GM12872 (cell line): ENCODE data around the gene RPUSD4.

Experiments
- TF ChIP-seq, protein P1 (sequence below): IDR thresholded peaks from 3 replicates; pipeline ENCODE4 v1.5.1; 2011; ENCODE audit warnings: low read depth, mild to moderate bottlenecking, low read length, moderate library complexity; ENCODE audit not compliant: insufficient read depth

Gene RPUSD4, protein sequence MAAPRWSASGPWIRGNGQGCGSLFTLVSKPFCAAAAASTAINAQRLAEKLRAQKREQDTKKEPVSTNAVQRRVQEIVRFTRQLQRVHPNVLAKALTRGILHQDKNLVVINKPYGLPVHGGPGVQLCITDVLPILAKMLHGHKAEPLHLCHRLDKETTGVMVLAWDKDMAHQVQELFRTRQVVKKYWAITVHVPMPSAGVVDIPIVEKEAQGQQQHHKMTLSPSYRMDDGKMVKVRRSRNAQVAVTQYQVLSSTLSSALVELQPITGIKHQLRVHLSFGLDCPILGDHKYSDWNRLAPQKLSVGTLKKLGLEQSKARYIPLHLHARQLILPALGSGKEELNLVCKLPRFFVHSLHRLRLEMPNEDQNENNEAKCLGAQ

DNA sequence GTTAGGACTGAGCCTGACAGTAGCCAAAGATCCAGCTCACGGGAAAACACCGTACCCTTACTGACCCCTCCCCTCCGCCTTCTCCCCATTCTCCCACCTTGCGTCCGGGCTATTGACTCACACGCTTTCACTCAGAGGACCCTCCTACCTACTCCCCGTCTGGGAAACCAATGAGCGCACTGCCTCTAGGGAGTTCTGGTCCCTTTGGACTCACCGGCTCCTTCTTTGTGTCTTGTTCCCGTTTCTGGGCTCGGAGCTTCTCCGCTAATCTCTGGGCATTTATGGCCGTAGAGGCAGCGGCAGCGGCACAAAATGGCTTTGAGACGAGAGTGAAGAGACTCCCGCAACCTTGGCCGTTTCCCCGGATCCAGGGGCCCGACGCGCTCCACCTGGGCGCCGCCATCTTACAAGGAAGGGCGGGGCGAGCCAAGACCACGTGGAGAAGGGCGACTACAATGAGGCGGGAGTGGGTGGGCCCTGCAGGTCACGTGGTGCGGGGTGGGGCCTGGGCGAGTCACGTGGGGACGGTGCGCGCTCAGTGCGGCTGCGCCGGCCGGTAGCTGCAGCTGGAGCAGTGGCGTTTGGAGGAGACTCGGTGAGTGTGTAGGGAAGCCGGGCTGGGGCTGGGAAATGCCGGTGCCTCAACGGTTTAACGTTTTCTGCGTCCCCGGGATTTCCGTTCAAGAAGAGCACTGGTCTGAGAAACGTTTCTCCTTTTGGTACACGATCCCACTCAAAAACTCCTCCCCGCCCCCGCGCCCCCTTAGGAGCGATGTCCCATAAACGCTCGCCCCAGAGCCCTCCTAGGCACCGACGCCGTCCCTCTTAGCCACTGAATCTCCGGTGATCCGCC lies at the start of gene RPUSD4, which contains the start of gene FAM118B:
Gene RPUSD4 (minus strand): TSS at position 415 of the 853 bp plus-strand sequence. CDS start 12 bp downstream, at position 403.
Gene FAM118B (plus strand): TSS at position 547 of the 853 bp plus-strand sequence. CDS start 23,220 bp downstream, outside the sequence.
- TF ChIP-seq, protein P1, sequence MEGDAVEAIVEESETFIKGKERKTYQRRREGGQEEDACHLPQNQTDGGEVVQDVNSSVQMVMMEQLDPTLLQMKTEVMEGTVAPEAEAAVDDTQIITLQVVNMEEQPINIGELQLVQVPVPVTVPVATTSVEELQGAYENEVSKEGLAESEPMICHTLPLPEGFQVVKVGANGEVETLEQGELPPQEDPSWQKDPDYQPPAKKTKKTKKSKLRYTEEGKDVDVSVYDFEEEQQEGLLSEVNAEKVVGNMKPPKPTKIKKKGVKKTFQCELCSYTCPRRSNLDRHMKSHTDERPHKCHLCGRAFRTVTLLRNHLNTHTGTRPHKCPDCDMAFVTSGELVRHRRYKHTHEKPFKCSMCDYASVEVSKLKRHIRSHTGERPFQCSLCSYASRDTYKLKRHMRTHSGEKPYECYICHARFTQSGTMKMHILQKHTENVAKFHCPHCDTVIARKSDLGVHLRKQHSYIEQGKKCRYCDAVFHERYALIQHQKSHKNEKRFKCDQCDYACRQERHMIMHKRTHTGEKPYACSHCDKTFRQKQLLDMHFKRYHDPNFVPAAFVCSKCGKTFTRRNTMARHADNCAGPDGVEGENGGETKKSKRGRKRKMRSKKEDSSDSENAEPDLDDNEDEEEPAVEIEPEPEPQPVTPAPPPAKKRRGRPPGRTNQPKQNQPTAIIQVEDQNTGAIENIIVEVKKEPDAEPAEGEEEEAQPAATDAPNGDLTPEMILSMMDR, result no peak

DNA sequence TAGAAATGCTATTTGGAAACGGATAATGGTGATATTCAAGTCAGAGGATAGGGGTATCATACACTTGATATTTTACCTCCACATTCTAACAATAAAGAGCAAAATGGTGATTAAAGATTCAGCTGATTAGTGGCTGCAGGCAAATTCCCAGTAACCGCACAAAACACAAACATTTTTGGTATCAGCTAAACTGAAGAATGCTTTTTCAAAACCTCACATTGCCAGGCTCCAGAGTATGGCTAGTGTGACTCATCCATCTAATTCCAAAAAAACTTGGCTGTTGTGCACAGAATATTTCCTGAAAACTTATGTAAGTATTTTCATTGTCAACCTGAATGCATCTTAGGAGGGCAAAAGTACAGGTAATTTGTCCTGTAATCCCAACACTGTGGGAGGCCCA lies 46.3 kb upstream of the RPUSD4 start:
- TF ChIP-seq, protein P1, result no peak

DNA sequence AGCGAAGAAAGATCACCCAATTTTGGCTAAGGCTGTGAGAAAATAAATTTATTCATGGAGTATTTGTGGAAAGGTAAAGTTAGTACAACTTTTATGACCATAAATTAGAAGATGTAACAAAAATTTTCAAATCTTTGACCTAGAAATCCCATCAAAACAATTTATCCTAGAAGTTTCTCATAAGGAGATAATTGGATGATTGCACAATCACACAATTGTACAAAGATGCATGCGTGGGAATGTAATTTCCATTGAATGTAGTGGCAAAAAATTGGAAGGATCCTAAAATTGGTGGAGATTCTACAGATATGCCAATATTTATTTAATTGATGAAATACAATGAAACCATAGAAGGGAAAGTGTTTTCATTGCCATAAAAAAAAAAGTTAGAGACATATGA lies 45.7 kb upstream of the RPUSD4 start:
- TF ChIP-seq, protein P1, result no peak

DNA sequence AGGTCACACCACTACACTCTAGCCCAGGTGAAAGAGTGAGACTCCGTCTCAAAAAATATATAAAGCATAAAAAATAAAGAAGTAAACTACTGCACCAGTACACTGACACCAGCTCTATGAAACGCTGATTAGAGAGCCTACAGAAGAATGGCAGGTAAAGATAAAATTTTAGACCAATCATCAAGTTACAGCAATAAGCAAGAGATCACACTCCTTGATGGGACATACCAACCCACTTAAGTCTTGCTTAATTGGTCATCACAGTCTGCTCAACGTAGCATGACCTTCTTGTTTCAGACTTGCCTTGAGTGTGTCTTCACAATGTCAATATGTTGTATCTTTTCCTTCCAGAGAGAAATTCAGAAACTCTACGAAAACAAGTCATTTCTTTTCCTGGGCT lies 44.8 kb upstream of the RPUSD4 start:
- TF ChIP-seq, protein P1, result no peak

DNA sequence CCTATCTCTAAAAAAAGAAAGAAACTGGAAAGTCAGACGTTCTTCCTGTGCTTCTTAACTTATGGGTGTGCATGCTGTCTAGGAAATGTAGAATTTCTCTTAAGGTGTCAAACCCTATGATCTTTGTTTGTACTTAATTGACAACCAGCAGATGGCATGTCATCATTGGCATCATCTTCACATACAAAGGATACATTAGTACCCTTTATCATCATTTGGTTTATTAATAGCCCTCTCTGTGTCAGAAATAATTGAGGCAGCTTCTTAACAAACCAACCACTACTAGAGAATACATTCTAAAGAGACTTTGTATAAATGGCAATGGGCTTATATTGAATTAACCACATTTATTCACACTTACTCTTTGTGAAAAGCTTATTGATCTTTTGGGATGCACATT lies 43.4 kb upstream of the RPUSD4 start:
- TF ChIP-seq, protein P1, result no peak

DNA sequence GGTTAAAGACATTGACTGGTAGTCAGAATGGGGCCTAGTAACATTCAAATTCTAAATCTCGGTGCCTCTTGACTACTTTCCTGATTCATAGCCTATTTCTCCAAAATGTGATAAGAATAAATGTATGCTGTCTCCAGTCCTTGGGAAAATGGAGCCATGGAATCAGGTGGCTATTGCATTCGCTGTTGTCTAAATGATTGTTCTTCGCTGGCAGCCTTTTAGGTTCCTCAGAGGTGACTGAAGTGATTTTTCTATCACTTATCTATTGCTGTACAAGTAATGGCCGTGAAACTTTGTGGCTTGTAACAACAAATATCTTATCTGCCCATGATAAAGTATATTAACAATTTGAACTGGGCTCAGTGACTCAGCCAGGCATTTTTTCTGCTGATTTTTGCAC lies 41.8 kb upstream of the RPUSD4 start:
- TF ChIP-seq, protein P1, result no peak

DNA sequence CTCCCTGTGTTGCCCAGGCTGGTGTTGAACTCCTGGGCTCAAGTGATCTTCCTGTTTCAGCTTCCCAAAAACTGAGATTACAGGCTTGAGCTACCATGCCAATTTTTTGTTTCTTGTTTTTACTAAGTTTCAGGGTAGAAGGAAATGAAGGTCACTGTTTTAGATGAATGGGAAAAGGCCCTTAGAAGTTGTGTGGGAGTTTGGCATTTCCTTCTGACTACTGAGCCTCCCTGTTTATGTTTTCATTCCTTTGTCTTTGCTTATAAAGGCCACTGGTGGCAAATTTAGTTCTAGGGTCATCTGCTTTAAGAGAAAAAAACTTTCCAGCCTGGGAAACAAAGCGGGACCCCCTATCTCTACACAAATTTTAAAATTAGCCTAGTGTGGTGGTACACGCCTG lies 35.2 kb upstream of the RPUSD4 start:
- TF ChIP-seq, protein P1, result no peak
